H9 (cell line): ENCODE measurements around the gene TSPAN13. TPM values are rescaled to one million over a fixed set of nuclear protein-coding genes. Genes with fewer than 3 reads are reported as not detected.

ENCODE experiments used
- DNase-seq: peaks from one replicate; pipeline ENCODE4 v3.0.0-alpha.2; 2017
- H2AFZ ChIP-seq: one replicate; pipeline ENCODE4 v1.6.1; 2013; ENCODE audit warnings: mild to moderate bottlenecking, low read length, control low read depth, moderate library complexity
- H2AK5ac ChIP-seq: 2 replicates; pipeline ENCODE4 v1.6.1; 2013; ENCODE audit warnings: low read length, control low read depth, mixed read lengths; ENCODE audit not compliant: insufficient read length
- H2BK120ac ChIP-seq: one replicate; pipeline ENCODE4 v1.6.1; 2013; ENCODE audit warnings: low read depth, mild to moderate bottlenecking, low read length, control low read depth, inconsistent platforms; ENCODE audit not compliant: poor library complexity, severe bottlenecking
- H2BK12ac ChIP-seq: 2 replicates; pipeline ENCODE4 v1.6.1; 2013; ENCODE audit warnings: low read length, control low read depth, mixed read lengths, low read depth; ENCODE audit not compliant: insufficient read length
- H2BK15ac ChIP-seq: 2 replicates; pipeline ENCODE4 v1.6.1; 2013; ENCODE audit warnings: low read depth, low read length, control low read depth
- H2BK20ac ChIP-seq: one replicate; pipeline ENCODE4 v1.6.1; 2013; ENCODE audit warnings: low read depth, mild to moderate bottlenecking, low read length, control low read depth, inconsistent platforms; ENCODE audit not compliant: poor library complexity, severe bottlenecking
- H2BK5ac ChIP-seq: 2 replicates; pipeline ENCODE4 v1.6.1; 2013; ENCODE audit warnings: low read length, control low read depth, mixed read lengths; ENCODE audit not compliant: insufficient read length
- H3K14ac ChIP-seq: 2 replicates; pipeline ENCODE4 v1.6.1; 2013; ENCODE audit warnings: low read length, control low read depth; ENCODE audit not compliant: insufficient read depth
- H3K18ac ChIP-seq: 2 replicates; pipeline ENCODE4 v1.6.1; 2013; ENCODE audit warnings: low read depth, mild to moderate bottlenecking, mixed read lengths, low read length, control low read depth; ENCODE audit not compliant: insufficient read length
- H3K23ac ChIP-seq: 2 replicates; pipeline ENCODE4 v1.6.1; 2013; ENCODE audit warnings: low read length, control low read depth, mixed read lengths, low read depth; ENCODE audit not compliant: insufficient read length
- H3K23me2 ChIP-seq: 2 replicates; pipeline ENCODE4 v1.6.1; 2013; ENCODE audit warnings: low read depth, mild to moderate bottlenecking, mixed read lengths, low read length, control low read depth; ENCODE audit not compliant: insufficient read length, poor library complexity, severe bottlenecking
- H3K27ac ChIP-seq: 2 replicates; pipeline ENCODE4 v1.5.1; 2013; ENCODE audit warnings: low read length, control low read depth, mixed read lengths, low read depth; ENCODE audit not compliant: insufficient read length
- H3K27me3 ChIP-seq: 2 replicates; pipeline ENCODE4 v1.6.1; 2013; ENCODE audit warnings: low read length, control low read depth, inconsistent platforms; ENCODE audit not compliant: insufficient read depth
- H3K4ac ChIP-seq: 2 replicates; pipeline ENCODE4 v1.6.1; 2013; ENCODE audit warnings: low read depth, mild to moderate bottlenecking, control low read depth, inconsistent platforms, low read length, moderate library complexity
- H3K4me1 ChIP-seq: 2 replicates; pipeline ENCODE4 v1.6.1; 2013; ENCODE audit warnings: low read length, control low read depth, inconsistent platforms; ENCODE audit not compliant: insufficient read depth
- H3K4me2 ChIP-seq: 2 replicates; pipeline ENCODE4 v1.6.1; 2013; ENCODE audit warnings: low read length, control low read depth, mixed read lengths; ENCODE audit not compliant: insufficient read length, insufficient read depth
- H3K56ac ChIP-seq: 2 replicates; pipeline ENCODE4 v1.6.1; 2013; ENCODE audit warnings: low read depth, mild to moderate bottlenecking, mixed read lengths, low read length, control low read depth; ENCODE audit not compliant: insufficient read length
- H3K79me1 ChIP-seq: 2 replicates; pipeline ENCODE4 v1.6.1; 2013; ENCODE audit warnings: low read depth, mild to moderate bottlenecking, moderate library complexity, low read length, control low read depth, inconsistent platforms; ENCODE audit not compliant: insufficient read depth, poor library complexity, severe bottlenecking
- H3K79me2 ChIP-seq: 2 replicates; pipeline ENCODE4 v1.6.1; 2013; ENCODE audit warnings: low read length, control low read depth, inconsistent platforms; ENCODE audit not compliant: insufficient read depth
- H3K9ac ChIP-seq: 2 replicates; pipeline ENCODE4 v1.6.1; 2013; ENCODE audit warnings: low read length, control low read depth, mixed read lengths; ENCODE audit not compliant: insufficient read length; ENCODE audit errors: extremely low read depth
- H3K9me3 ChIP-seq: one replicate; pipeline ENCODE4 v1.6.1; 2013; ENCODE audit warnings: low read depth, low read length, inconsistent platforms; ENCODE audit not compliant: control insufficient read depth
- H3T11ph ChIP-seq: one replicate; pipeline ENCODE4 v1.6.1; 2013; ENCODE audit warnings: mild to moderate bottlenecking, low read length, control low read depth, inconsistent platforms
- H4K20me1 ChIP-seq: one replicate; pipeline ENCODE4 v1.6.1; 2013; ENCODE audit not compliant: control insufficient read depth, insufficient read length, insufficient read depth
- H4K5ac ChIP-seq: 2 replicates; pipeline ENCODE4 v1.6.1; 2013; ENCODE audit warnings: low read depth, mild to moderate bottlenecking, mixed read lengths, low read length, control low read depth; ENCODE audit not compliant: insufficient read length
- H4K8ac ChIP-seq: replicated peaks from 2 replicates; pipeline ENCODE4 v1.6.1; 2013; ENCODE audit warnings: low read length, control low read depth, mixed read lengths, low read depth; ENCODE audit not compliant: insufficient read length
- H4K91ac ChIP-seq: 2 replicates; pipeline ENCODE4 v1.6.1; 2013; ENCODE audit warnings: low read depth, mild to moderate bottlenecking, moderate library complexity, mixed read lengths, low read length, control low read depth; ENCODE audit not compliant: insufficient read length
- H3K27ac Mint-ChIP-seq, 3 experiments: 2 replicates in 2 of 3; 3 replicates in 1 of 3; pipeline ENCODE4 v1.8.0; 2020 to 2021; ENCODE audit warnings: mixed read lengths in 3 of 3, mild to moderate bottlenecking in 1 of 3, moderate library complexity in 1 of 3
- H3K27me3 Mint-ChIP-seq: 2 replicates; pipeline ENCODE4 v1.8.0; 2021; ENCODE audit warnings: low read depth, mild to moderate bottlenecking, moderate library complexity, mixed read lengths
- H3K36me3 Mint-ChIP-seq, 3 experiments: 2 replicates in 2 of 3; 3 replicates in 1 of 3; pipeline ENCODE4 v1.8.0; 2020 to 2021; ENCODE audit warnings: low read depth in 3 of 3, mixed read lengths in 3 of 3; ENCODE audit not compliant: insufficient read depth in 1 of 3
- H3K4me1 Mint-ChIP-seq, 2 experiments: 2 replicates each; pipeline ENCODE4 v1.8.0; 2020; ENCODE audit warnings: mixed read lengths in 2 of 2
- H3K4me3 Mint-ChIP-seq, 2 experiments: 2 replicates in 1 of 2; 3 replicates in 1 of 2; pipeline ENCODE4 v1.8.0; 2020 to 2021; ENCODE audit warnings: mild to moderate bottlenecking in 2 of 2, mixed read lengths in 2 of 2, moderate library complexity in 1 of 2
- H3K9me3 Mint-ChIP-seq, 2 experiments: 2 replicates in 1 of 2; 3 replicates in 1 of 2; pipeline ENCODE4 v1.8.0; 2020; ENCODE audit warnings: mild to moderate bottlenecking in 2 of 2, mixed read lengths in 2 of 2, moderate library complexity in 1 of 2
- CTCF ChIP-seq: fragments of 200-600 bp; sonication (generic); conservative IDR thresholded peaks from 3 replicates; pipeline ENCODE4 v1.8.0; 2021; ENCODE audit warnings: antibody characterized with exemption, mild to moderate bottlenecking
- WGBS: extraction: QIAGEN DNeasy Blood & Tissue Kit; methylation state at CpG from one replicate; pipeline ENCODE4 v1.1.7; 2013; ENCODE audit warnings: missing lambda C conversion rate, low lambda C conversion rate, mixed read lengths; ENCODE audit not compliant: insufficient read length; ENCODE audit errors: extremely low coverage; 5-methylcytosine and 5-hydroxymethylcytosine counted together
- long read RNA-seq: library from polyadenylated mRNA; unstranded; transcript quantifications from one replicate; pipeline ENCODE4 v2.0.0, GENCODE V29; 2020
- total RNA-seq: library from RNA; stranded (reverse); gene quantifications from 2 replicates; pipeline ENCODE4 v1.2.1, GENCODE V29; 2021

Gene TSPAN13
- total RNA-seq: 16.4 and 18.7 TPM in 2 replicates
- long read RNA-seq, transcript TSPAN13-201 (6 exons, 2,093 nt): major isoform, 186 of 190 reads
- long read RNA-seq, partial matches to known transcripts: 0 of 190 reads
- long read RNA-seq, other reads (novel, unspliced or antisense): 4 of 190 reads

- TF ChIP-seq CTCF: no peak
Observed at GRCh38 chr7:16753102-16753931, at the start of gene TSPAN13. Gene TSPAN13 (plus strand): TSS chr7:16753755. CDS start chr7:16753968, 213 bp downstream.

More at GRCh38 chr7:16753102-16753931, at the start of gene TSPAN13:
- Histone ChIP-seq H3K23me2 (peaks cover 14% of the 10 kb centered on the region), H4K8ac (no peak within 1 kb of the TSS), H2AK5ac (no peak within 1 kb of the TSS), H2AFZ (peak within 1 kb of the TSS; percentile 9), H3K9me3 (no peaks in the 10 kb centered on the region), H4K91ac (no peak within 1 kb of the TSS), H3K18ac (no peak within 1 kb of the TSS), H2BK20ac (no peak within 1 kb of the TSS), H4K20me1 (no peaks in the 10 kb centered on the region), H3K27me3 (no peaks in the 10 kb centered on the region), H3K79me2 (no peaks in the 10 kb centered on the region), H2BK15ac (no peak within 1 kb of the TSS), H3K4me2 (peak within 1 kb of the TSS; percentile 68), H3K4me1 (no peaks in the 10 kb centered on the region), H3K27ac (no peak within 1 kb of the TSS), H3K14ac (peak within 1 kb of the TSS; percentile 30; the same call in 1 of the 2 replicates), H3K56ac (no peak within 1 kb of the TSS), H2BK5ac (no peak within 1 kb of the TSS), H3K23ac (no peak within 1 kb of the TSS), H3T11ph (no peak within 1 kb of the TSS), H2BK120ac (no peak within 1 kb of the TSS), H3K79me1 (no peaks in the 10 kb centered on the region), H3K4ac (no peak within 1 kb of the TSS), H2BK12ac (no peak within 1 kb of the TSS), H3K9ac (peak within 1 kb of the TSS; percentile 37), H4K5ac (no peak within 1 kb of the TSS)
- peak; percentile 97 for DNase-seq
- Mint-ChIP-seq H3K4me3 (peak within 1 kb of the TSS; percentile 72 to 91), H3K36me3 (no peaks in the 10 kb centered on the region; a peak in 1 of 7 replicates), H3K27me3 (peaks cover 16% of the 10 kb centered on the region), H3K9me3 (no peaks in the 10 kb centered on the region), H3K27ac (no peak within 1 kb of the TSS; a peak in 3 of 7 replicates), H3K4me1 (peaks cover 20 to 21% of the 10 kb centered on the region in 2 experiments)
- WGBS: no CpG with 5 or more reads among the region's 48 CpGs
